Mammary epithelial cell (primary cell): Measurements from ENCODE around the gene GPS1.

Experiments
- EZH2 ChIP-seq: IDR thresholded peaks from 2 replicates; pipeline ENCODE4 v1.6.1; 2012; ENCODE audit warnings: low read length, inconsistent platforms, borderline replicate concordance
- TF ChIP-seq, protein P1 (sequence below), 2 donors: IDR thresholded peaks in 1 of 2; conservative IDR thresholded peaks in 1 of 2; 2 replicates each; pipeline ENCODE4 v1.5.1; 2011 to 2012; ENCODE audit warnings: inconsistent platforms in 2 of 2, low read length in 2 of 2, mild to moderate bottlenecking in 2 of 2, control low read depth in 1 of 2, low read depth in 1 of 2; ENCODE audit not compliant: insufficient read depth in 1 of 2; ENCODE audit errors: extremely low read depth in 1 of 2

DNA sequence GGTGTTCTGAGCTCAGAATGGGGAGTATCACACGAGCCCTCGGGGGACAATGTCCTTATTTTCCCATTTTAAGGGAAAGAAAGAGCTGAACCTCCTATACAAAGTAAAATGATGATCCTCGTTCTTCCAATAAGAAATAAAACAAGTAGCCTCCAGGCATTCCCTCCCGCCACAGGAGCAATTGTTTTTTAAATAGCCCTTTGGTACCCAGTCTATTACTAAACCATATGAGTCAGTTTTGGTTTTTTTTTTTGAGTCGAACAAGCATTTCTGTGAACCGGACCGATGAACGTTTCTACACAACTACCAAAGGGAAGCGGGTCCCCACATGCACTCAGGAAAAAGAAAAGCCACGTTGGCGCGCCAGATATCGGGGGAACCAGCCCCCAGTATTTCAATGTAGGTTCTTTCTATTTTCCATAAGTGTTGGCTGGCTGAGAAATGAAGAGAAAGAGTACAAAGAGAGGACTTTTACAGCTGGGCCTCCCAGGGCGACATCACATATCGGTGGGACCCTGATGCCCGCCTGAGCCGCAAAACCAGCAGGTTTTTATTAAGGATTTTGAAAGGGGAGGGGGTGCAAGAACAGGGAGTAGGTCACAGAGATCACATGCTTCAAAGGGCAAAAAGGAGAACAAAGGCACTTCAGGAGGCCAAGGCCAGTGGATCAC, 10.4 kb upstream of the GPS1 start:
- TF ChIP-seq, protein P1, sequence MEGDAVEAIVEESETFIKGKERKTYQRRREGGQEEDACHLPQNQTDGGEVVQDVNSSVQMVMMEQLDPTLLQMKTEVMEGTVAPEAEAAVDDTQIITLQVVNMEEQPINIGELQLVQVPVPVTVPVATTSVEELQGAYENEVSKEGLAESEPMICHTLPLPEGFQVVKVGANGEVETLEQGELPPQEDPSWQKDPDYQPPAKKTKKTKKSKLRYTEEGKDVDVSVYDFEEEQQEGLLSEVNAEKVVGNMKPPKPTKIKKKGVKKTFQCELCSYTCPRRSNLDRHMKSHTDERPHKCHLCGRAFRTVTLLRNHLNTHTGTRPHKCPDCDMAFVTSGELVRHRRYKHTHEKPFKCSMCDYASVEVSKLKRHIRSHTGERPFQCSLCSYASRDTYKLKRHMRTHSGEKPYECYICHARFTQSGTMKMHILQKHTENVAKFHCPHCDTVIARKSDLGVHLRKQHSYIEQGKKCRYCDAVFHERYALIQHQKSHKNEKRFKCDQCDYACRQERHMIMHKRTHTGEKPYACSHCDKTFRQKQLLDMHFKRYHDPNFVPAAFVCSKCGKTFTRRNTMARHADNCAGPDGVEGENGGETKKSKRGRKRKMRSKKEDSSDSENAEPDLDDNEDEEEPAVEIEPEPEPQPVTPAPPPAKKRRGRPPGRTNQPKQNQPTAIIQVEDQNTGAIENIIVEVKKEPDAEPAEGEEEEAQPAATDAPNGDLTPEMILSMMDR (conservative IDR thresholded peaks at IDR 0.05 in 1 of 2, IDR thresholded peaks at IDR 0.05 in 1 of 2; ENCODE audit: extremely low read depth in 1 of 2, insufficient read depth in 1 of 2, low read depth in 1 of 2, low read length in 2 of 2): no peak
- TF ChIP-seq EZH2: no peak
